Activated CD4-positive, alpha-beta T cell treated with anti-CD3 and anti-CD28 coated beads, Interleukin-10, Interleukin-2, amounts not matched to agents 100 ng/mL and 50 ng/mL, durations not matched to agents 16 hours and 8 hours (primary cell): ENCODE data around the gene EPHB1.
A peak's percentile ranks its signal among the peaks of the same experiment; 100 is the strongest.

ENCODE experiments used
- DNase-seq: peaks from one replicate; pipeline ENCODE4 v3.0.0-alpha.2; 2020

Gene EPHB1

DNA sequence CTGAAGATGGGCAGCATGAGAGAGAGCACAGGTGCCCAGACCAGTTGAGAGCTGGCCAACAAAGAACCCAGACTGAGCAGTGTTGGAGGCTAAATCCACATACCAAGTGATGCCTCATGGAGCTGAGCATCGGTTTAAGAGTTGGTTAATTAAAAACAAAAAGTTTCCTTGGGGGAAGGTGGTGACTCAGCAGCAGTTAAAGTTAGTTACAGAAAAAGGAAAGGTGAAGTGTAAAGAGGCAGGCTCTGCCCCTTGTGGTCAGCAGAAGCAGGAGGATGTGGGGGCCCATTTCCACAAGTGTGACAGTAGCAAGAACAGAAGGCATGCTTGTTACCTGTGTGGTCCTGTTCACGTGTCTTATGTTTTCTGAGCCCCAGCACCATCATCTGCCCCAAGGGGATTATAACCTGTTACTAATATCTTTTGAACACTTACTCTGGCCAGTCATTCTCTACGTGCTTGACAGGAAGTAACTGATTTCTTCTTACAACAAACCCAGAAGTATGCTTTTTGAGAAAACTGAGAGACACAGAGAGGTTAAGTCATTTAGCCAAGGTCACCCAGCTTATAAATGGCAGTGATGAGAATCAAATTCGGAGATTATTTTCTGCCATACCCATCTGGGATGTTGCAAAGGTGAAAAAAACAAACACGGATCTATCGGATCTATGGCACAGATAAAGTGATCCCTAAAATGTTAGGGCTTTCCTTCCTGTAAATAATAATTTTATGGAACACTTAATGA, 91.0 kb downstream of the EPHB1 start:
- DNase-seq, result peak; percentile 28

DNA sequence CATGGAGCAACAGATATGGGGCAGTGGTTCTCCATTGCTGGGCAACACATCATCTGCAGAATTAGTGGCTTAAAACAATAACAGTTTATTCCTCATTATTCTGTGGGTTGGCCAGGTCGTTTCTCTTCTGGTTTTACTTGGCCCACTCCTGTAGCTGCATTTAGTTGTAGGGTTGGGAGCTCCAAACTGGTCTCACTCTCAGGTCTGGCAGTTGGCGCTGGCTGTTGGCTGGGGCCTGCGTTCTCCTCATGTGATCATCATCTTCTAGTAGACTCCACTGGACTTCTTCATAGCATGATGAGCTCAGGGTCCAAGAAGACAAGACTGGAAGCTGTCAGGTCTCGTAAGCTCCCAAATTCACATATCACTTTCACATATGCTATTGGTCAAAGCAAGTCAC, 91.9 kb downstream of the EPHB1 start:
- no peak for DNase-seq

DNA sequence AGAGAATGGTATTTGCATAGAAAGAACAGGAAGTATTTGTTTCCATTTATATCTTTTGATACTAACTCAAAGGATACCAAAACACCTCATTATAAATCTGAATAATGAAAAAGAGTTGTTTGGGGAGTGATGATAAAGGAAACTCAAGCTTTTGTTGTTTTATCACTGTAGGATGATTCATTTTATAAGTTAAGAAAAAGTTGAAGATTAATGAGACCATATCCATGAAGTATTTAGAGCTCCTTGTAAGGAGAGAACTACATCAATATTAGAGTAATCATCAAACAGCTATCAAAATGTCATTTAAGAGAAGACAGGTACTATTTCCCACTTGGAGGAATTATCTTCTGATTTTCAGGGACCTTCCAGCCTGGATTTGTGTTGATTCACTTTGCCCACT, 92.5 kb downstream of the EPHB1 start:
- no peak for DNase-seq

DNA sequence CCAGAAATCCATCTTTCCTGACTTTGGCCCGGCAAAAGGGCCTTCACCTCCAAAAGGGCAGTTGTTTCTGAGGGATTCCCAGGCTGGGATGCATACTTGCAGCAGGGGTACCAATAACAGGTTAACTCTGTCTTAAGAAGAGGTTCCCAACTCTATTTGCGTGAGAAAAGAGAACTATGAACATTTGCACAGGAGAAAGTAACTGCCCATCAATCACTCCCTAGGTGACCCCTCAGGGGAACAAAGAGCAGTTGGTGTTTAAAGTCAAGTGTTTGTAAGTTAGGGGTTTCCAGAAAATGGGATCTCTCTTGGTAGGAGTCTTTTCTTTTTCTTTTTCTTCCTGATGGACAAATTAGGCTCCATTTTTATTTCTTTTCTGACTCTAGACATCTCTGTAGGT, 97.3 kb downstream of the EPHB1 start:
- no peak for DNase-seq

DNA sequence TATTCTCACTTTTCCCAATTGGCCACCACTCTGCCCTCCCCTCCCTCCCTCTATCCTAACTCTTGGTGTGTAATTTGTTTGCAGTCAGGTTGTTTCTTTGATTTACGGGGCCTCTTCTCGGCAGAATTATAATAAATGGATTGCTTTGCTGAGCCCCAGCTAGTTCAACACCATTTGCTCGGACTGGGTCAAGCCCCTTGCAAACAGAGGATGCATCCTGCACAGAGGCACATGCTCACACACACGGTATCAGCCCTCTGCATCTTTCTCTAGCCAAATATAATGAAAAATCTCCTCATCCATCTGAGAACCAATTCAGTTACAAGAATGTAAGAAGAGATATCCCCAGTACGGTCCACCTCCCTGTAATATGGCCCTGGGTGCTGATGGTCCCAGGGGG, 97.7 kb downstream of the EPHB1 start:
- no peak for DNase-seq

DNA sequence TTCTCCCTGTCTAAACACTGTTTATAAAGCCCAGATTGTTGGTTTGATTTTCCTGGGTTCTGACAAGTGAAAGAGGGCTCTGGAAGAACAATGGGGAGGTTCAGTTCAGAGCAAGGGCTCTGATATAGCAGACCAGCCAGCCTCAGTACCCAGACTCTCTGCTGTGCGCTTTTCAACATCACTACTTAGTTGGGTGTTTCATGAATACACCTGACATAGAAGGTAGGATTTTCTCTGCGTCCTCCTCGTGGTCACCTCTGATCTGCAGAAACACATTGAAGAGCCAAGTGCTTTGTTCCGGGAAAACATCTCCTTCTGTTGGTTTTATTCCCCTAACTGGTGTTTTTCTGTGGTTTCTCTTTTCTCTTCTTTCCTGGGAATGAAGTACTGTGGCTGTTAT, 99.5 kb downstream of the EPHB1 start:
- DNase-seq, result no peak

DNA sequence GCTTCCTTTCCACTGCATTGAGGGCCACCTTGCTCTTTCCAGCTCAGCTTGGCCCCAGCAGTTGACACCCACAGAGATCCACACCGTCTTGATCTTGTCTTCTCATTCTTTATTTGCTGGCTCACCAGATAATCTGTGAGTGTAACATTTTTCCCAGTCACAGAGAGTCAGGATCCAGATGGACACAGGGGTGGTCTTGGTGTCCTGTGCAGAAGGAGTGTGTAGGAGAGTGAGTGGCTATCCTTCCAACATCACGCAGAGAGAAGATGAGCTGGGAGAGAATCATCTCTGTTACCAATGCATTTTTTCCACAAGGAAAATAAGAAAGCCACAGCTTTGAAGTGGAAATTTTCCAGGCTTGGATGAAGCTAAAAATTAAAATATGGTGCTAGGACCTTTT, 100.1 kb downstream of the EPHB1 start:
- DNase-seq, result no peak

DNA sequence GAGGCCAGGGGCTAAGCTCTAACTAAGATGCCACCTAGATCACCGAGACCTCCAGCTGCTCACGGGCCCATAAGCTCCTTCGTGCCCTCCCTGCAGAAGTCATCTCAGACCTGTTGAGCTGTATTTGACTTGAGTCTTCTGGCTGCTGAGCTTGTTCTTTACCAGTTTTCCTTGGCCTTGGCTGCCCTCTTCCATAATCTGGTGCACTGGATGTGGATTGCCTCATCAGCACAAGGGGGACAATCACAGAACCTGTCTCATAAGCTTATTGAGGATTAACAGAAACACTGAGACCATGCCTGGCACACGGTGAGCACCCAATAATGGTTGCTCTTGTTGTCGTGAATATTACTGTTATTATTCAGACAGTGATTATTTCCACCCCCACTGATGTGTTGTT, 101.1 kb downstream of the EPHB1 start:
- DNase-seq, result no peak

- no peak for DNase-seq
Measured at GRCh38 chr3:134896696-134897095, 101.6 kb downstream of the EPHB1 start.

DNA sequence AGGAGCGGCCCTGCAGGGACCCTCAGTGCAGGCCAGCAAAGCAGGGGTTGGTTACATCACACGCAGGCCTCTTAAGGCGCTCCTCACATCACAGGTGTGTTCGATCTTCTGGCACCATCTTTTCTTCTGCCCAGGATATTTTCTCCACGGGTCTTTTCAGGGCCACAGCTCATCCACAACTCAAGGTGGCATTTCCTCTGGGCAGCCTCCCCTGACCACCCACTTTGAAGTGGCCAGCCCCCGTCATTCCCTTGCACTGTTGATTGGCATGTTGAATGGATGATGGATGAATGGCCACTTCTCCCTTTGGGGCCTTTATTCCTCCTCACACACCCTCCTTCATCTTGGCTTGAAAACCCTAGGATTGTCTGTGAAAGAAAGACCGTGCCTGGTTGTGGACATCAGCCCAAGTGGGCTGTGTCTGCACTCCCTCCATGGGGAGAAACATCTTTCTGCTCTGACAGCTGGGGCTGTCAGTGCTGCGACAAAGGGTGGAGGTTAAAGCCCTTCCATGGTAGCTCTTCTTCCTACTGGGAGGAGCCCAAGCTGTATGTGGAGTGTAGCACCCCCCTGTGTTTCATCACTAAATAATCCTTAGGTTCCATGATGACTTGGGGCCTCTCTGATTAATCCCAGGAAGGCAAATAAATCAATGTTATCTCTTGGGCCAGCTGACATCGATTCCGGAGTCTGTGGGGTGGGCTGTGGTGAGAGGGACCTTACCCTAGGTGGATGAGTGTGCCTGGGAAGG, 102.5 kb downstream of the EPHB1 start:
- DNase-seq, result no peak

DNA sequence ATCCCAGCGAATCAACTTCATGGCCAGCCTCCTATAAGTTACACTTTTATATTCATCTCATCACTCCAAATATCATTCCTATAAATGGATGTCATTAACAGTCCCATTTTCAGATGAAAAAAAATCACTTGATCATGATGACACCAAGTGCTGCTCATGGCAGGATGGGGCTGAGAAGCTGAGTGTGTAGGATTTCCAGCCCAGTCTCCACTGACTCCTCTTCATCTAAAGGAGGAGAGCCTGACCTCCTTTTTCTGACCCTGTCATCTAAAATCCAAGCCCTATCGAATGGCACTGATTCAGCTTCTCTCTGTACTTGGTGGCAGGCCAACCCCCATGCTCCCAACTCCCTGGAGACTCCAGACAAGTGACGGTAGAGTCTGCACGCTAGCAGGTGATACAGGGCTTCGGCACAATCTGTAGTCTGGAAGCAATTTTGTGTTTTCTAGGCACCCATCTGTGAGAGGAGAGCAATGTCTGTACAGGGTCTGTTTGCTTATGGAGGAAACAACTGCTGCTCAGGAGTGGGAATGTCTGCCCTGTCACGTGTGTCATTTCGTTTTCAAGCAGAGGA, 103.2 kb downstream of the EPHB1 start:
- no peak for DNase-seq

- no peak for DNase-seq
Measured at GRCh38 chr3:134899786-134900185, 104.7 kb downstream of the EPHB1 start.

DNA sequence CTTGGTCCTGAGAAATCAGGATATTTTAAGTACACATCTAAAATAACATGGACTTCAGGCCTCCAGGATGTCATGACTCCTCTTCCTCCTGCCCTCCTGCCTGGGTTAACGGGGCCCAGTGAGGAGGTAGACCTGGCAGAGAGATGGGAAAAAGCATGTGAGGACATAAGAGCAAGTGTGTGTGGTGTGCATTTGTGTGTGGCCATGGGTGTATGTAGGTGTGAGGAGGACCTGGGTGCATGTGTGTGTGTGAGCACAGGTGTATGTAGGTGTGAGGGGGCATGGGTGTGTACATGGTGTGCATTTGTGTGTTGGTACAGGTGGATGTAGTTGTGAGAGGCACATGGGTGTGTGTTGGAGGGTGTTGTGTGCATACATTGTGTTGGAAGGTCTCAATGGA, 105.4 kb downstream of the EPHB1 start:
- DNase-seq, result no peak

- DNase-seq, result no peak
Measured at GRCh38 chr3:134901461-134901860, 106.4 kb downstream of the EPHB1 start.

DNA sequence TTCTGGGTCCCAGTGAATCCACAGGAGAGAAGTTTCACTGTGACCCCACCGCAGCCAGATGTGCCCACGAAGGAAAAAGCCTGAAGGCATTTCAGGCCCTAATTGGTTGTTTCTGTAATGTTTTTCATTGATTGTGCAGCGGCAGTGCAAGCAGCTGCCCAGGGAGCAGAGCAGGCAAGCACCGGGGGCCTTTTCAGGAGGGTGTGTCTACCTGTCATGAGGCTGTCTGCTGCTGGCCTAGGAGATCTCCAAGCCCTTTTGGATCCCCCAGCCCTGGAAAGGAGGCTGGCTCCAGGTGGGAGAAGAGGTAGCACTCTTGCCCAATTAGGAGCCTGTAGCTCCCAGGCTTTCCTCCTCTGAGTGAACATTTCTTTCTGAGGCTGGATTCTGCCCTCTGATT, 108.8 kb downstream of the EPHB1 start:
- DNase-seq, result no peak

GRCh38 chr3:134904241-134904771, 109.2 kb downstream of the EPHB1 start:
- peak; percentile 52 for DNase-seq

- DNase-seq, result no peak
Measured at GRCh38 chr3:134904776-134905646, 110.0 kb downstream of the EPHB1 start.

GRCh38 chr3:134905647-134905935, 110.5 kb downstream of the EPHB1 start:
- no peak for DNase-seq

- DNase-seq, result no peak
Measured at GRCh38 chr3:134908271-134908670, 113.2 kb downstream of the EPHB1 start.

GRCh38 chr3:134910026-134910425, 115.0 kb downstream of the EPHB1 start:
- DNase-seq, result no peak

DNA sequence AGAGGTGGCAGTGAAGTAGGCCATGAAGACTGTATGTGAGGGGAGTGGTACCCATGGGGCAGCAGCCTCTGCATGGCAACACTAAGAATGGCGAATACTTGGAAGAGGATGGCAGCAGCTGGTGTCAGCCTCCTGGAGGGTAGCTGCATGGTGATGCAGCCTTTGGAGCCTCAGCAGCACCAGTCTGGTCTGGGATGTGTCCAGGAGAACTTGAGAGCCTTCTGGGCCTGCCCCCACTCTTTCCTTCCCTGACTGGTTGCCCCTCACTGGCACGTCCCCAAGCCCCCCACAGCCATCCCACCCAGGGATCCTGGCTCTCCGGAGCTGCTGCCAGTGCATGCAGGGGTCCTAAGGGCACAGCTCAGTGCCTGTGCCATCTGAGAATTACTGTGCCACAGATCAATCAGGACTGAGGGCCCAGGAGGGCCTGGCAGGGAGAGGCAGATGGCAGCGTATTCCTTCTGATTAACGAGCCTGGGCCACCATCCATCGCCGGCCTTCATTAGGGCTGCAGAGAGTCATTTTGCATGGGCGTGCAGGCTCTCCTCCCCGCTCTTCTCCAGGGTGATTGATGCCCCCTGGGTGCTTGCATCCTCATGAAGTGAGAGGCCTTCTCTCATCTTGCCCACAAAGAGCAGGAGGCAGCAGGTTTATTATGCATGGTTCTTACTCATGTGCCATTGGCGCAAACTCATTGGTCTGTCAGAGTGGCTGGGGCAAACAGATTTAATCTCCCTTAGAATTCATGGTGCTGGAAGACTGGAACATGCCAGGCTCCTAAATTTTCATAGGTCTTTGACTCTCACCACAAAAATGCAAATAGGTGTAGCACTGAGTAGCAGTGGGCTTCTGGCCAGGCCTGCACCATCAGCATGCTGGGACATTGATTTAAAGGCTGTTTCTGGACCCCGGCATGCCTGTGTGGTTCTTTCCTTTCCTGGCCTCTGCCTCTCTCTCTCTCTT, 116.8 kb downstream of the EPHB1 start:
- DNase-seq, result no peak
